GM23338 (cell line): ENCODE results near the gene SLC38A10. TPM values are rescaled to one million over a fixed set of nuclear protein-coding genes. Genes with fewer than 3 reads are reported as not detected.

Experiments used
- ATAC-seq: fragments of 200-7000 bp; cut with Tn5 transposase; 3 replicates; pipeline ENCODE4 v1.9.1; 2020
- DNase-seq: peaks from one replicate; pipeline ENCODE4 v3.0.0-alpha.2; 2015; ENCODE audit warnings: low spot score
- H2AFZ ChIP-seq: fragments of 200-600 bp; sonication (generic); 2 replicates; pipeline ENCODE4 v1.8.0; 2016; ENCODE audit warnings: antibody characterized with exemption, mild to moderate bottlenecking, moderate library complexity
- H3F3A ChIP-seq: fragments of 200-600 bp; sonication (generic); replicated peaks from 2 replicates; pipeline ENCODE4 v1.8.0; 2017; ENCODE audit warnings: antibody characterized with exemption, mixed run types, low read depth
- H3K27ac ChIP-seq: fragments of 200-600 bp; sonication (generic); 2 replicates; pipeline ENCODE4 v1.6.1; 2016; ENCODE audit warnings: low read depth
- H3K27me3 ChIP-seq: fragments of 200-600 bp; sonication (generic); 2 replicates; pipeline ENCODE4 v1.8.0; 2016; ENCODE audit warnings: mild to moderate bottlenecking, mixed run types, moderate library complexity; ENCODE audit not compliant: insufficient read depth
- H3K36me3 ChIP-seq: fragments of 200-600 bp; sonication (generic); 2 replicates; pipeline ENCODE4 v1.8.0; 2016; ENCODE audit warnings: mild to moderate bottlenecking; ENCODE audit not compliant: insufficient read depth
- H3K4me1 ChIP-seq: fragments of 200-600 bp; sonication (generic); 2 replicates; pipeline ENCODE4 v1.8.0; 2016; ENCODE audit warnings: mild to moderate bottlenecking, moderate library complexity; ENCODE audit not compliant: insufficient read depth
- H3K4me2 ChIP-seq: fragments of 200-600 bp; sonication (generic); 2 replicates; pipeline ENCODE4 v1.7.1; 2017; ENCODE audit warnings: mixed run types
- H3K4me3 ChIP-seq: fragments of 200-600 bp; sonication (generic); 2 replicates; pipeline ENCODE4 v1.6.1; 2016; ENCODE audit warnings: mixed run types
- H3K79me2 ChIP-seq: fragments of 200-600 bp; sonication (generic); replicated peaks from 2 replicates; pipeline ENCODE4 v1.8.0; 2017; ENCODE audit warnings: mild to moderate bottlenecking; ENCODE audit not compliant: insufficient read depth
- H3K9me2 ChIP-seq: fragments of 200-600 bp; sonication (generic); 2 replicates; pipeline ENCODE4 v1.8.0; 2017; ENCODE audit not compliant: insufficient read depth
- H4K20me1 ChIP-seq: fragments of 200-600 bp; sonication (generic); replicated peaks from 2 replicates; pipeline ENCODE4 v1.8.0; 2017; ENCODE audit warnings: mild to moderate bottlenecking; ENCODE audit not compliant: insufficient read depth
- H3K27ac Mint-ChIP-seq: 2 replicates; pipeline ENCODE4 v1.8.0; 2020; ENCODE audit warnings: inconsistent platforms, mild to moderate bottlenecking, moderate library complexity, mixed read lengths
- H3K27me3 Mint-ChIP-seq: 3 replicates; pipeline ENCODE4 v1.8.0; 2022; ENCODE audit warnings: low read depth, mild to moderate bottlenecking, moderate library complexity, mixed read lengths, inconsistent platforms; ENCODE audit not compliant: insufficient read depth, poor library complexity
- H3K36me3 Mint-ChIP-seq: 3 replicates; pipeline ENCODE4 v1.8.0; 2021; ENCODE audit warnings: low read depth, mild to moderate bottlenecking, inconsistent platforms, moderate library complexity, mixed read lengths
- H3K4me1 Mint-ChIP-seq: 3 replicates; pipeline ENCODE4 v1.8.0; 2020; ENCODE audit warnings: mild to moderate bottlenecking, inconsistent platforms, mixed read lengths
- H3K4me3 Mint-ChIP-seq: 3 replicates; pipeline ENCODE4 v1.8.0; 2021; ENCODE audit warnings: moderate library complexity, mild to moderate bottlenecking, inconsistent platforms, mixed read lengths
- H3K9me3 Mint-ChIP-seq: 3 replicates; pipeline ENCODE4 v1.8.0; 2020; ENCODE audit warnings: moderate library complexity, mild to moderate bottlenecking, inconsistent platforms, mixed read lengths
- EZH2phosphoT487 ChIP-seq: fragments of 200-600 bp; sonication (generic); IDR thresholded peaks from one replicate; pipeline ENCODE4 v1.8.1; 2018; ENCODE audit warnings: antibody characterized with exemption; ENCODE audit not compliant: unreplicated experiment
- JUNB ChIP-seq: IDR thresholded peaks from one replicate; pipeline ENCODE4 v1.6.1; 2016; ENCODE audit warnings: antibody characterized with exemption; ENCODE audit not compliant: unreplicated experiment
- NANOG ChIP-seq: IDR thresholded peaks from 2 replicates; pipeline ENCODE4 v1.6.1; 2016; ENCODE audit warnings: antibody characterized with exemption, borderline replicate concordance
- POLR2AphosphoS5 ChIP-seq: IDR thresholded peaks from 2 replicates; pipeline ENCODE4 v1.6.1; 2016; ENCODE audit warnings: antibody characterized with exemption, low read depth
- STAT1 ChIP-seq: IDR thresholded peaks from one replicate; pipeline ENCODE4 v1.6.1; 2016; ENCODE audit warnings: antibody characterized with exemption; ENCODE audit not compliant: unreplicated experiment
- ZNF114 ChIP-seq: fragments of 250-450 bp; sonication (Bioruptor Pico); IDR thresholded peaks from 2 replicates; pipeline ENCODE4 v1.5.0; 2020; ENCODE audit warnings: mild to moderate bottlenecking, moderate library complexity
- ZNF331 ChIP-seq: fragments of 250-450 bp; sonication (Bioruptor Pico); IDR thresholded peaks from 2 replicates; pipeline ENCODE4 v1.5.0; 2020; ENCODE audit warnings: low read depth, mild to moderate bottlenecking, moderate library complexity
- polyA plus RNA-seq: library from polyadenylated mRNA; unstranded; fragments of >200 nt; fragmentation: Nextera tagmentation; extraction: Ambion mirVana; gene quantifications from 2 replicates; pipeline ENCODE4 v1.2.1, GENCODE V29; 2016
- total RNA-seq: library from RNA; depleted of rRNA; stranded (reverse); fragments of >200 nt; shearing (Covaris generic); gene quantifications from 2 replicates; pipeline ENCODE4 v1.2.3, GENCODE V29; 2014
- TF ChIP-seq, protein P1 (sequence below), 2 experiments: fragments of 200-600 bp in 1 of 2; sonication (generic) in 1 of 2; conservative IDR thresholded peaks; 2 replicates each; pipeline versions ENCODE4 v1.5.1 to v1.6.1; 2016 to 2017; ENCODE audit warnings: antibody characterized with exemption in 2 of 2, low read depth in 2 of 2, mild to moderate bottlenecking in 2 of 2, moderate library complexity in 1 of 2
- TF ChIP-seq, protein P2 (sequence below): fragments of 250-450 bp; sonication (Bioruptor Pico); IDR thresholded peaks from 2 replicates; pipeline ENCODE4 v1.5.0; 2020; ENCODE audit warnings: mild to moderate bottlenecking, moderate library complexity

The SLC38A10 gene
- total and polyA plus RNA-seq, 2 experiments from 2014 or later = 17.1 to 55.8 TPM

DNA sequence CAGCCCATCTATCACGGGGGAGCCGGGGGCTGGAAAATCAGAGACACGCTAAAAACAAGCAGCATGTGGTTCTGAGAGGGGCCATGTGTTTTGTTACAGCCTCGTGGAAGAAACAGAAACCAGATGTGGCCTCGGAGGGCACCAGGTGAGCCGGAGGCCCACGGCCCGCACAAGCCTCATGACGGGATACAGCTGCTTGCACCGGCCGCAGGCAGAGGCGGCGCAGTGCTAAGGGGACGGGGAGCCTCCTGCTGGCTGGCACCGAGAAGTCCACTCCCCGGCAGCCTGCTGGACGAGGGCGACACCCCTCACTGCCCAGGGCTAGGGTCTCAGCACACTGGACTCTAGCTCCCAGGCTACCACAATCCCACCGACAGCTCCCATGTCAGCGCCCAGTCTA, 36.8 kb downstream of the SLC38A10 start:
- no peaks in the 10 kb centered on the region; the same call in 1 of the 2 replicates for H4K20me1 ChIP-seq
- H3K4me3 ChIP-seq = no peak overlapping the region
- TF ChIP-seq, protein P1, sequence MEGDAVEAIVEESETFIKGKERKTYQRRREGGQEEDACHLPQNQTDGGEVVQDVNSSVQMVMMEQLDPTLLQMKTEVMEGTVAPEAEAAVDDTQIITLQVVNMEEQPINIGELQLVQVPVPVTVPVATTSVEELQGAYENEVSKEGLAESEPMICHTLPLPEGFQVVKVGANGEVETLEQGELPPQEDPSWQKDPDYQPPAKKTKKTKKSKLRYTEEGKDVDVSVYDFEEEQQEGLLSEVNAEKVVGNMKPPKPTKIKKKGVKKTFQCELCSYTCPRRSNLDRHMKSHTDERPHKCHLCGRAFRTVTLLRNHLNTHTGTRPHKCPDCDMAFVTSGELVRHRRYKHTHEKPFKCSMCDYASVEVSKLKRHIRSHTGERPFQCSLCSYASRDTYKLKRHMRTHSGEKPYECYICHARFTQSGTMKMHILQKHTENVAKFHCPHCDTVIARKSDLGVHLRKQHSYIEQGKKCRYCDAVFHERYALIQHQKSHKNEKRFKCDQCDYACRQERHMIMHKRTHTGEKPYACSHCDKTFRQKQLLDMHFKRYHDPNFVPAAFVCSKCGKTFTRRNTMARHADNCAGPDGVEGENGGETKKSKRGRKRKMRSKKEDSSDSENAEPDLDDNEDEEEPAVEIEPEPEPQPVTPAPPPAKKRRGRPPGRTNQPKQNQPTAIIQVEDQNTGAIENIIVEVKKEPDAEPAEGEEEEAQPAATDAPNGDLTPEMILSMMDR (conservative IDR thresholded peaks at IDR 0.05; ENCODE audit: low read depth in 2 of 2) = peak; percentile 16 to 52; a peak in 2 of 4 replicates
- TF ChIP-seq NANOG (no peak), STAT1 (no peak)
- H3K27me3 Mint-ChIP-seq = peaks cover 11% of the 10 kb centered on the region
- H3K4me3 Mint-ChIP-seq = no peak overlapping the region
- H3K36me3 ChIP-seq = no peaks in the 10 kb centered on the region
- H3K79me2 ChIP-seq = no peaks in the 10 kb centered on the region
- DNase-seq (peak; percentile 64), ATAC-seq (peak; percentile 43)
- H3K27ac Mint-ChIP-seq = no peak overlapping the region
- H3K9me3 Mint-ChIP-seq = no peaks in the 10 kb centered on the region
- peaks cover 8% of the 10 kb centered on the region for H3K4me1 Mint-ChIP-seq
- H3K36me3 Mint-ChIP-seq = no peaks in the 10 kb centered on the region; the same call in 2 of the 3 replicates
- no peaks in the 10 kb centered on the region for H3K27me3 ChIP-seq
- peaks cover 5% of the 10 kb centered on the region for H3K9me2 ChIP-seq
- peaks cover 2% of the 10 kb centered on the region; the same call in 1 of the 2 replicates for H3F3A ChIP-seq
- peaks cover 3% of the 10 kb centered on the region; the same call in 1 of the 2 replicates for H3K4me1 ChIP-seq
- H2AFZ ChIP-seq = no peak overlapping the region
- no peak overlapping the region for H3K4me2 ChIP-seq
- H3K27ac ChIP-seq = no peak overlapping the region

DNA sequence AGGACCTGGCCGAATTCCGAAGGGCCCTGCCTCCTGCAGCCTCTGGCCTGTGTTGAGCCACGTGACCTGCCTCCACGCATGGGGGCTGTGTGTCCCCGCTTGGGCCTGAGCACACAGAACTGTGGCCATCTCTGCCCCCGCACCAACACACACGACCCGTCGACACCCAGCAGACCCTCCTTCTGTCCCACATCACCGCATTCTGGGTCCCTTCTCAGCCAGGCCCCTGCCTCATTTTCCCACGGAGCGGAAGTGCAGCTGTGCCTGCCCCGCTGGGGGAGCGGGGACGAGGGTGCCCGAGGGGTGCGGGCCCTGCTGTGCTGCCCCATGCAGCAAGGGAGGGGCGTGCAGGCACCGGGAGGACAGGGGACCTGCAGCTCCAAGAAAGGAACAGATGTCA, 37.6 kb downstream of the SLC38A10 start:
- no peak overlapping the region for H3K27ac Mint-ChIP-seq
- no peaks in the 10 kb centered on the region for H3K36me3 ChIP-seq
- H3K27me3 ChIP-seq = no peaks in the 10 kb centered on the region
- TF ChIP-seq ZNF331 (CRISPR knock-in tag) = no peak
- TF ChIP-seq POLR2AphosphoS5 = no peak
- TF ChIP-seq EZH2phosphoT487 = no peak
- TF ChIP-seq ZNF114 (CRISPR knock-in tag) = no peak
- no peak for TF ChIP-seq NANOG
- TF ChIP-seq, protein P1 (conservative IDR thresholded peaks at IDR 0.05; ENCODE audit: low read depth in 2 of 2) = no peak
- TF ChIP-seq, protein P2, sequence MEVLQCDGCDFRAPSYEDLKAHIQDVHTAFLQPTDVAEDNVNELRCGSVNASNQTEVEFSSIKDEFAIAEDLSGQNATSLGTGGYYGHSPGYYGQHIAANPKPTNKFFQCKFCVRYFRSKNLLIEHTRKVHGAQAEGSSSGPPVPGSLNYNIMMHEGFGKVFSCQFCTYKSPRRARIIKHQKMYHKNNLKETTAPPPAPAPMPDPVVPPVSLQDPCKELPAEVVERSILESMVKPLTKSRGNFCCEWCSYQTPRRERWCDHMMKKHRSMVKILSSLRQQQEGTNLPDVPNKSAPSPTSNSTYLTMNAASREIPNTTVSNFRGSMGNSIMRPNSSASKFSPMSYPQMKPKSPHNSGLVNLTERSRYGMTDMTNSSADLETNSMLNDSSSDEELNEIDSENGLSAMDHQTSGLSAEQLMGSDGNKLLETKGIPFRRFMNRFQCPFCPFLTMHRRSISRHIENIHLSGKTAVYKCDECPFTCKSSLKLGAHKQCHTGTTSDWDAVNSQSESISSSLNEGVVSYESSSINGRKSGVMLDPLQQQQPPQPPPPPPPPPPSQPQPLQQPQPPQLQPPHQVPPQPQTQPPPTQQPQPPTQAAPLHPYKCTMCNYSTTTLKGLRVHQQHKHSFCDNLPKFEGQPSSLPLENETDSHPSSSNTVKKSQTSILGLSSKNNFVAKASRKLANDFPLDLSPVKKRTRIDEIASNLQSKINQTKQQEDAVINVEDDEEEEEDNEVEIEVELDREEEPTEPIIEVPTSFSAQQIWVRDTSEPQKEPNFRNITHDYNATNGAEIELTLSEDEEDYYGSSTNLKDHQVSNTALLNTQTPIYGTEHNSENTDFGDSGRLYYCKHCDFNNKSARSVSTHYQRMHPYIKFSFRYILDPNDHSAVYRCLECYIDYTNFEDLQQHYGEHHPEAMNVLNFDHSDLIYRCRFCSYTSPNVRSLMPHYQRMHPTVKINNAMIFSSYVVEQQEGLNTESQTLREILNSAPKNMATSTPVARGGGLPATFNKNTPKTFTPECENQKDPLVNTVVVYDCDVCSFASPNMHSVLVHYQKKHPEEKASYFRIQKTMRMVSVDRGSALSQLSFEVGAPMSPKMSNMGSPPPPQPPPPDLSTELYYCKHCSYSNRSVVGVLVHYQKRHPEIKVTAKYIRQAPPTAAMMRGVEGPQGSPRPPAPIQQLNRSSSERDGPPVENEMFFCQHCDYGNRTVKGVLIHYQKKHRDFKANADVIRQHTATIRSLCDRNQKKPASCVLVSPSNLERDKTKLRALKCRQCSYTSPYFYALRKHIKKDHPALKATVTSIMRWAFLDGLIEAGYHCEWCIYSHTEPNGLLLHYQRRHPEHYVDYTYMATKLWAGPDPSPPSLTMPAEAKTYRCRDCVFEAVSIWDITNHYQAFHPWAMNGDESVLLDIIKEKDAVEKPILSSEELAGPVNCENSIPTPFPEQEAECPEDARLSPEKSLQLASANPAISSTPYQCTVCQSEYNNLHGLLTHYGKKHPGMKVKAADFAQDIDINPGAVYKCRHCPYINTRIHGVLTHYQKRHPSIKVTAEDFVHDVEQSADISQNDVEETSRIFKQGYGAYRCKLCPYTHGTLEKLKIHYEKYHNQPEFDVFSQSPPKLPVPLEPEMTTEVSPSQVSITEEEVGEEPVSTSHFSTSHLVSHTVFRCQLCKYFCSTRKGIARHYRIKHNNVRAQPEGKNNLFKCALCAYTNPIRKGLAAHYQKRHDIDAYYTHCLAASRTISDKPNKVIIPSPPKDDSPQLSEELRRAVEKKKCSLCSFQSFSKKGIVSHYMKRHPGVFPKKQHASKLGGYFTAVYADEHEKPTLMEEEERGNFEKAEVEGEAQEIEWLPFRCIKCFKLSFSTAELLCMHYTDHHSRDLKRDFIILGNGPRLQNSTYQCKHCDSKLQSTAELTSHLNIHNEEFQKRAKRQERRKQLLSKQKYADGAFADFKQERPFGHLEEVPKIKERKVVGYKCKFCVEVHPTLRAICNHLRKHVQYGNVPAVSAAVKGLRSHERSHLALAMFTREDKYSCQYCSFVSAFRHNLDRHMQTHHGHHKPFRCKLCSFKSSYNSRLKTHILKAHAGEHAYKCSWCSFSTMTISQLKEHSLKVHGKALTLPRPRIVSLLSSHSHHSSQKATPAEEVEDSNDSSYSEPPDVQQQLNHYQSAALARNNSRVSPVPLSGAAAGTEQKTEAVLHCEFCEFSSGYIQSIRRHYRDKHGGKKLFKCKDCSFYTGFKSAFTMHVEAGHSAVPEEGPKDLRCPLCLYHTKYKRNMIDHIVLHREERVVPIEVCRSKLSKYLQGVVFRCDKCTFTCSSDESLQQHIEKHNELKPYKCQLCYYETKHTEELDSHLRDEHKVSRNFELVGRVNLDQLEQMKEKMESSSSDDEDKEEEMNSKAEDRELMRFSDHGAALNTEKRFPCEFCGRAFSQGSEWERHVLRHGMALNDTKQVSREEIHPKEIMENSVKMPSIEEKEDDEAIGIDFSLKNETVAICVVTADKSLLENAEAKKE (CRISPR knock-in tag) = no peak
- TF ChIP-seq JUNB = no peak
- H3K36me3 Mint-ChIP-seq = no peaks in the 10 kb centered on the region; the same call in 2 of the 3 replicates
- peaks cover 13% of the 10 kb centered on the region for H3K4me1 Mint-ChIP-seq
- H3K4me1 ChIP-seq = peaks cover 3% of the 10 kb centered on the region; the same call in 1 of the 2 replicates
- H3K9me2 ChIP-seq = peaks cover 5% of the 10 kb centered on the region
- H3K9me3 Mint-ChIP-seq = no peaks in the 10 kb centered on the region
- no peak overlapping the region for H3K4me2 ChIP-seq
- no peak overlapping the region for H3K27ac ChIP-seq
- no peak overlapping the region for H3K4me3 Mint-ChIP-seq
- H3K27me3 Mint-ChIP-seq = peaks cover 18% of the 10 kb centered on the region
- peaks cover 2% of the 10 kb centered on the region; the same call in 1 of the 2 replicates for H3F3A ChIP-seq
- no peaks in the 10 kb centered on the region for H3K79me2 ChIP-seq
- no peaks in the 10 kb centered on the region; the same call in 1 of the 2 replicates for H4K20me1 ChIP-seq
- DNase-seq (no peak), ATAC-seq (no peak)
- no peak overlapping the region for H2AFZ ChIP-seq
- H3K4me3 ChIP-seq = no peak overlapping the region
